Measurements from ENCODE around the gene SAE1. TPM values are rescaled to one million over a fixed set of nuclear protein-coding genes. Genes with fewer than 3 reads are reported as not detected.

SAE1 gene
- total and polyA plus RNA-seq, 2 donors (not counting 1 experiment from before 2014, with no cell fraction given): 26.5 to 45.1 TPM

- no peak for DNase-seq
- Histone ChIP-seq H3K9ac (ENCODE audit: low read length) (no peak overlapping the region), H3K4me2 (replicated peaks; ENCODE audit: low read depth, low read length, poor library complexity, severe bottlenecking) (no peak overlapping the region), H3K79me2 (ENCODE audit: control insufficient read depth, insufficient read depth, low read length) (no peaks in the 10 kb centered on the region), H3K27me3 (replicated peaks in 1 of 4; ENCODE audit: control extremely low read depth in 1 of 4, control insufficient read depth in 3 of 4, insufficient read depth in 4 of 4, low read length in 3 of 4) (no peaks in the 10 kb centered on the region), H4K20me1 (ENCODE audit: control insufficient read depth, insufficient read depth, low read length, poor library complexity, severe bottlenecking) (no peaks in the 10 kb centered on the region), H3K9me3 (ENCODE audit: control extremely low read depth in 1 of 3, control insufficient read depth in 2 of 3, insufficient read depth in 1 of 3, low read length in 2 of 3) (no peaks in the 10 kb centered on the region), H3K27ac (ENCODE audit: low read length in 2 of 2) (no peak overlapping the region), H3K36me3 (replicated peaks in 1 of 2; ENCODE audit: control extremely low read depth in 1 of 2, control insufficient read depth in 1 of 2, extremely low read depth in 1 of 2, insufficient read depth in 2 of 2, low read length in 1 of 2) (no peaks in the 10 kb centered on the region), H3K4me3 (ENCODE audit: control extremely low read depth in 1 of 5, extremely low read depth in 1 of 5, insufficient read depth in 1 of 5, low read depth in 2 of 5, low read length in 4 of 5) (no peak overlapping the region), H3K4me1 (ENCODE audit: control insufficient read depth in 2 of 2, insufficient read depth in 2 of 2, low read length in 2 of 2) (no peaks in the 10 kb centered on the region), H2AFZ (ENCODE audit: insufficient read depth, low read depth, low read length, poor library complexity, severe bottlenecking) (no peak overlapping the region)
- ATAC-seq (ENCODE audit: low read depth): no peak
- H3K4me1 Mint-ChIP-seq: peaks cover 2% of the 10 kb centered on the region
- peaks cover 3% of the 10 kb centered on the region for H3K27me3 Mint-ChIP-seq
- intact Hi-C loops (cut with micrococcal nuclease): no loop called here
- no peak for TF ChIP-seq CTCF (IDR thresholded peaks at IDR 0.05)
- no peak for TF ChIP-seq EZH2 (IDR thresholded peaks at IDR 0.05; ENCODE audit: borderline replicate concordance, insufficient read depth, low read depth, low read length, poor library complexity, severe bottlenecking)
- WGBS (ENCODE audit: insufficient coverage): 95% methylated on average over 11 of the region's 14 CpGs
- CTCF ChIA-PET: interaction anchor here (0.9 to 3.7 kb wide), 12 partner anchors 9 to 109 kb away, joined by 3 to 46 read pairs (median 6); partner anchors contain the start of gene ZC3H4
- H3K9me3 Mint-ChIP-seq (ENCODE audit: insufficient read depth): no peaks in the 10 kb centered on the region
- no peak overlapping the region for H3K27ac Mint-ChIP-seq
- no peak overlapping the region for H3K4me3 Mint-ChIP-seq
- POLR2A ChIA-PET: interaction anchor here (0.6 kb wide), 2 partner anchors 158 to 176 kb away, joined by 6 read pairs; no protein-coding TSS in a partner anchor
These were observed 8.0 kb upstream of the SAE1 start for GRCh38 chr19:47122359-47123335.

- TF ChIP-seq CTCF (IDR thresholded peaks at IDR 0.05) (no peak), EZH2 (IDR thresholded peaks at IDR 0.05; ENCODE audit: borderline replicate concordance, insufficient read depth, low read depth, low read length, poor library complexity, severe bottlenecking) (no peak)
- H3K4me2 ChIP-seq (replicated peaks; ENCODE audit: low read depth, low read length, poor library complexity, severe bottlenecking): no peak overlapping the region
- no peak overlapping the region for H3K4me3 ChIP-seq (ENCODE audit: control extremely low read depth in 1 of 5, extremely low read depth in 1 of 5, insufficient read depth in 1 of 5, low read depth in 2 of 5, low read length in 4 of 5)
- no peaks in the 10 kb centered on the region for H3K27me3 ChIP-seq (replicated peaks in 1 of 4; ENCODE audit: control extremely low read depth in 1 of 4, control insufficient read depth in 3 of 4, insufficient read depth in 4 of 4, low read length in 3 of 4)
- H4K20me1 ChIP-seq (ENCODE audit: control insufficient read depth, insufficient read depth, low read length, poor library complexity, severe bottlenecking): no peaks in the 10 kb centered on the region
- intact Hi-C loops (cut with micrococcal nuclease): no loop called here
- H3K79me2 ChIP-seq (ENCODE audit: control insufficient read depth, insufficient read depth, low read length): no peaks in the 10 kb centered on the region
- DNase-seq: no peak
- 96% methylated on average over 5 of the region's 7 CpGs for WGBS (ENCODE audit: insufficient coverage)
- no peaks in the 10 kb centered on the region for H3K36me3 ChIP-seq (replicated peaks in 1 of 2; ENCODE audit: control extremely low read depth in 1 of 2, control insufficient read depth in 1 of 2, extremely low read depth in 1 of 2, insufficient read depth in 2 of 2, low read length in 1 of 2)
- ChIA-PET CTCF (interaction anchor here (0.7 to 3.7 kb wide), 18 partner anchors 10 to 1571 kb away, joined by 3 to 46 read pairs (median 4); partner anchors contain the start of gene ZC3H4), POLR2A (interaction anchor here (0.6 kb wide), 1 partner anchor 175 kb away, joined by 6 read pairs; no protein-coding TSS in a partner anchor)
- Mint-ChIP-seq H3K27me3 (peaks cover 3% of the 10 kb centered on the region), H3K27ac (no peak overlapping the region), H3K4me1 (peaks cover 2% of the 10 kb centered on the region), H3K4me3 (no peak overlapping the region), H3K9me3 (ENCODE audit: insufficient read depth) (no peaks in the 10 kb centered on the region)
- no peaks in the 10 kb centered on the region for H3K4me1 ChIP-seq (ENCODE audit: control insufficient read depth in 2 of 2, insufficient read depth in 2 of 2, low read length in 2 of 2)
- ATAC-seq (ENCODE audit: low read depth): no peak
- H2AFZ ChIP-seq (ENCODE audit: insufficient read depth, low read depth, low read length, poor library complexity, severe bottlenecking): no peak overlapping the region
- H3K9ac ChIP-seq (ENCODE audit: low read length): no peak overlapping the region
- H3K27ac ChIP-seq (ENCODE audit: low read length in 2 of 2): no peak overlapping the region
- no peaks in the 10 kb centered on the region for H3K9me3 ChIP-seq (ENCODE audit: control extremely low read depth in 1 of 3, control insufficient read depth in 2 of 3, insufficient read depth in 1 of 3, low read length in 2 of 3)
These were observed 7.2 kb upstream of the SAE1 start for GRCh38 chr19:47123406-47123805.
